ENCODE results near the gene ITPR1. TPM values are rescaled to one million over a fixed set of nuclear protein-coding genes. Genes with fewer than 3 reads are reported as not detected.
A peak's percentile ranks its signal among the peaks of the same experiment; 100 is the strongest.

Gene ITPR1
- total RNA-seq, 1 donor: 16.4 TPM

DNA sequence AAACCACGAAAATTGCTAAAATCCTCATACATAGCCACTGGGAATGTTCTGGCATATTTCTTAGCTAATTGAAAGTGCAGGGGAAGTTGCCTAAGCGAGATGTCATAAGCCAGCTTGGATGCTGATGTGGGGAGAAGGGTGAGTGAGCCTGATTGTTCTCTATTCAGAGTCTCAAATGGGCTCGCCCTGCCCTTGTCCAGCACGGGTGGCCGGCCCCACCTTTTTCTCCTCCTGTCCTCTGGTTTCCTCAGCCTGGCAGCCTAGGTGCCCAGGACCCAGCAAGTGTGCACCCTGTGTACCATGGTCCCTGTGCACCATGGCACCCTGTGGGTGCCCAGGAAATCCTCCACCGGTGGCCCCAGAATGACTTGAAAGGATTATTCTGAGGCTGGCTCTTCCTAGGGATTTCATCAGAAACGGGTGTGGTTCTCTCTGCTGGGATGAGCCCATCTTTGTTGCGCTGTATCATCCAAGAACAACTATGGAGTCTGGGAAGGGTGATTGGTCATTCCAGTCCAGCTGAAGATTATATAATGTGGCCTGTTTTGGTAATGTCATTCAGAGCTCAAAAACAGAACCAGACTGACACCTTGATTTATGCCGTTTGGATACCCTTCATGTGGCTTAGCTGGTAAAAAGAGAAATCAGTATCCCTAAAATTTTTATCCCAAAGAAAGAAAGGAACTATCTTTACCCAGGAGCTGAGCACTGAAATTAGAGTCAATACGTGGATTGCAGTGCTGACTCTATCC lies 335.3 kb downstream of the ITPR1 start:
- TF ChIP-seq, protein P1, sequence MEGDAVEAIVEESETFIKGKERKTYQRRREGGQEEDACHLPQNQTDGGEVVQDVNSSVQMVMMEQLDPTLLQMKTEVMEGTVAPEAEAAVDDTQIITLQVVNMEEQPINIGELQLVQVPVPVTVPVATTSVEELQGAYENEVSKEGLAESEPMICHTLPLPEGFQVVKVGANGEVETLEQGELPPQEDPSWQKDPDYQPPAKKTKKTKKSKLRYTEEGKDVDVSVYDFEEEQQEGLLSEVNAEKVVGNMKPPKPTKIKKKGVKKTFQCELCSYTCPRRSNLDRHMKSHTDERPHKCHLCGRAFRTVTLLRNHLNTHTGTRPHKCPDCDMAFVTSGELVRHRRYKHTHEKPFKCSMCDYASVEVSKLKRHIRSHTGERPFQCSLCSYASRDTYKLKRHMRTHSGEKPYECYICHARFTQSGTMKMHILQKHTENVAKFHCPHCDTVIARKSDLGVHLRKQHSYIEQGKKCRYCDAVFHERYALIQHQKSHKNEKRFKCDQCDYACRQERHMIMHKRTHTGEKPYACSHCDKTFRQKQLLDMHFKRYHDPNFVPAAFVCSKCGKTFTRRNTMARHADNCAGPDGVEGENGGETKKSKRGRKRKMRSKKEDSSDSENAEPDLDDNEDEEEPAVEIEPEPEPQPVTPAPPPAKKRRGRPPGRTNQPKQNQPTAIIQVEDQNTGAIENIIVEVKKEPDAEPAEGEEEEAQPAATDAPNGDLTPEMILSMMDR (IDR thresholded peaks at IDR 0.05; ENCODE audit: insufficient read depth, low read depth, low read length): no peak
- DNase-seq (ENCODE audit: low read depth): peak; percentile 61
- H3K4me3 ChIP-seq (ENCODE audit: low read depth, low read length): no peak overlapping the region

DNA sequence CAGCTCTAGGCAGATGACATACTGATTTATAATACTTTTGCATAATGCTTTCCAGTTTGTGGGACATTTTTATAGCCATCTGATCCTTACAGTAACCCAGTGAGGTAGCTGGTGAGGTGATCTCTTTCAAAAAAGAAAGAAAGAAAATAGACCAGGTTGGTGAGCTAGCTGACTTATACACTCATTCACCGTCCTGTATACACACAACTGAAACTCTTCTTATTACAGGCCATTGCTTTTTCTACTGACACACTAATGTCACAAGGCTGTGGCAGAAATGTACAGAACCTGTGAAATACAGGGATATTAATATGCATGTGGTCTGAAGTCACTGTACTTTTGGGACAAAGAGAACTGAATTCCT lies 335.9 kb downstream of the ITPR1 start:
- no peak overlapping the region for H3K4me3 ChIP-seq (ENCODE audit: low read depth, low read length)
- TF ChIP-seq, protein P1 (IDR thresholded peaks at IDR 0.05; ENCODE audit: insufficient read depth, low read depth, low read length): no peak
- DNase-seq (ENCODE audit: low read depth): peak; percentile 64

DNA sequence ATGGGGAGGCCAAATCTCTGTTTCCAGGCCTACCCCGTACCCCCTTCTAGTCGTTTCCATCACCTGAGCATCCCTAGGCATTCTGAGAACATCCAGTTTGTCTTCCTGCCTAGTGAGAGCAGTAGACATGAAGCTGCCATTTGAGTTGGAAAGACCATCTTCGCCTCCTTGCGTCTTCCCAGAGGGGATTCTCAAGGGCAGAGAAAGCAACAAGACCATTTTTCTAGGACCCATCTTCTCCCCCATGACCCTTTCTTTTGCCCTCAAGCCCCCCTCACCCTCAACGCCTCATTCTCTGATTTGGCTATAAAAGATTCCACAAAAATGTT lies 337.4 kb downstream of the ITPR1 start:
- DNase-seq (ENCODE audit: low read depth): no peak
- TF ChIP-seq, protein P1 (IDR thresholded peaks at IDR 0.05; ENCODE audit: insufficient read depth, low read depth, low read length): no peak
- no peak overlapping the region for H3K4me3 ChIP-seq (ENCODE audit: low read depth, low read length)

DNA sequence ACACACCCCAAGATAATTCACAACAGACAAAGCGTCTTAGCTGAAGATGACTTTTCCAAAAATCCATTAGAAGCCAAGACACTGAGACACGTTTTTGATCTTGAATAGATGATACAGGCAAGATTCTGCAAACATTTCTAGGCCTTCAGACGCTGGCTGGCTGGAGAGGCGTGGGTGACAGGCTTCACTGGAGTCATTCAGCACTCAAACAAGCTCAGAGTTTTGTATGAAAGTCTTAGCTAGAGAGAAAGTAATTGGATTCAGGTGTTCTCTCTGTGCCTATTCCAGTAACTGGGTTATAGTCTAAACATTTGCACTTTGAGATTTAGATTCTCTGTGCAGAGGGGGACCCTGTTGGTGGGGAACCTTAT lies 338.4 kb downstream of the ITPR1 start:
- H3K4me3 ChIP-seq (ENCODE audit: low read depth, low read length): no peak overlapping the region
- DNase-seq (ENCODE audit: low read depth): no peak
- TF ChIP-seq, protein P1 (IDR thresholded peaks at IDR 0.05; ENCODE audit: insufficient read depth, low read depth, low read length): no peak

DNA sequence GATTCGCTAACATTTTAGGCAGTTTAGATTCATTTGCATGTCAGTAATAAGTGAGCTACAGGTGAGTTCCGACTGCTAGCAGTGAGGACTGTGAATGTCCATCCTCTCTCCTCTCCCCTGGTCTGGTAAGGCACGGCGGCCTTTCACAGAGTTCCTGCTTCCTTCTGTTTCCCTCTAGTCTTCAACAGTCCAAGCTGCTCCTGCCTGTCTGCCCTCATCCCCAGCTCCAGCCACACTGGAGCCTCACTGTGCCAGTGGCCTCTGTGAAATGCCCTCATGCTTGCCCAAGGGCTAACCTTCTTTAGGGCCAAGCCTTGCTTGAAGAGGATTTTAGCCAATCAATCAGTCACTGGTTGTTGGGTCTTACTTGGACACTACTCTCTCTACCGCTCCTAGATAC lies 340.3 kb downstream of the ITPR1 start:
- H3K4me3 ChIP-seq (ENCODE audit: low read depth, low read length): no peak overlapping the region
- DNase-seq (ENCODE audit: low read depth): no peak
- TF ChIP-seq, protein P1 (IDR thresholded peaks at IDR 0.05; ENCODE audit: insufficient read depth, low read depth, low read length): no peak

DNA sequence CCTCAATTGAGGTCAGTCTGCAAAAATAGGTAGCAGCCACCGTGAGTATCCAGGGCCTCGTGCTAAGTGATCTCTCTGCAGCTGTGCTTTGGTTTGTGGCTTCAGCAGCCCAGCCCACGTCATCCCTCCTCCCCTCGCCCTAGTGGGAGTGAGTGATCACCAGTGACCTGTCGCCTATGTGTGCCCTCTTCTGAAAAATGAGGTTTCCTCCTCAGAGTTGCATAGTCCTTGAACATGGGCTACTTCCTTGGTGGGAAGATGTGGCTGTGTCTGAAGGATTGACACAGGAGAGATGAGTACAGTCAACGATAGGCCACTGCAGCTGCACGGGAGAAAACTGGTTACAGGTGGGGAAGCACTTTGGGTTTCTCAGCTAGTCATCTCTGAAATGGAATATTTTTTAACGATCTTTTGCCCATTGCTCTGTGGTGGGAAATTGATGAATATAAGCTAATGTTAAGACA lies 341.3 kb downstream of the ITPR1 start:
- TF ChIP-seq, protein P1 (IDR thresholded peaks at IDR 0.05; ENCODE audit: insufficient read depth, low read depth, low read length): no peak

DNA sequence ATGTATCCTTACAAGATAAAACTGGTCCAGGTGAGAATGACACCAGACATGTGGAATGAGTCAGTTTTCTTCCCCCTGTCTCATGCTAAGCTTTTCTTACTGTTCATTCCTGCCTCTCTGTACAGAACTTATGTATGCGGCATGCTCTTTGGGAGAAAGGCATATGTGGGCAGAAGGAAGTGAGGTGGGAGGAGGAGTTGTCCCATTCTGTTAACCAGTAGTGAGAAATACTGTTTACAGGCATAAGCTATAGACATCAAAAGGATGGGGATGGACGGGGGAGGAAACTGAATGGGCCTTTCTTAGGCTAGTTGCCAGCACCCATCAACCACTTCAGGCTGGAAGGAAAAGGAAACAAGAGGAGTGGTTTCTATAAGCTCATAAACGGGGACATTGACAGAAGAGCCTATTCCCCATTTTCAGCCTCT lies 342.5 kb downstream of the ITPR1 start:
- DNase-seq (ENCODE audit: low read depth): no peak
- no peak overlapping the region for H3K4me3 ChIP-seq (ENCODE audit: low read depth, low read length)
- TF ChIP-seq, protein P1 (IDR thresholded peaks at IDR 0.05; ENCODE audit: insufficient read depth, low read depth, low read length): no peak

More for the DNA sequence above, 341.3 kb downstream of the ITPR1 start:
- no peak overlapping the region for H3K4me3 ChIP-seq (ENCODE audit: low read depth, low read length)
- DNase-seq (ENCODE audit: low read depth): no peak

Data from fibroblast of villous mesenchyme (primary cell).